Stomach smooth muscle (tissue), 2 donors: ENCODE data around the gene GABARAP.

Experiments used
- H3K27ac ChIP-seq: one replicate; pipeline ENCODE4 v1.7.0; 2013; ENCODE audit warnings: mild to moderate bottlenecking, low read length, inconsistent platforms
- H3K27me3 ChIP-seq, 2 donors: one replicate each; pipeline ENCODE4 v1.7.0; 2013; ENCODE audit warnings: low read length in 2 of 2; ENCODE audit not compliant: insufficient read depth in 2 of 2, control insufficient read depth in 1 of 2
- H3K36me3 ChIP-seq, 2 donors: one replicate each; pipeline ENCODE4 v1.7.0; 2013; ENCODE audit warnings: low read length in 2 of 2; ENCODE audit not compliant: control insufficient read depth in 2 of 2, insufficient read depth in 2 of 2
- H3K4me1 ChIP-seq: one replicate; pipeline ENCODE4 v1.7.0; 2013; ENCODE audit warnings: low read length; ENCODE audit not compliant: control insufficient read depth, insufficient read depth
- H3K4me3 ChIP-seq, 2 donors: one replicate each; pipeline ENCODE4 v1.7.0; 2013; ENCODE audit warnings: low read length in 2 of 2
- H3K9ac ChIP-seq, 2 donors: one replicate each; pipeline ENCODE4 v1.7.0; 2013; ENCODE audit warnings: low read length in 2 of 2, mild to moderate bottlenecking in 1 of 2
- H3K9me3 ChIP-seq, 2 donors: one replicate each; pipeline ENCODE4 v1.7.0; 2013; ENCODE audit warnings: low read length in 2 of 2; ENCODE audit not compliant: control insufficient read depth in 2 of 2
- donor health status: healthy.
- donor health status: Pancreatic carcinoma.

GABARAP gene

DNA sequence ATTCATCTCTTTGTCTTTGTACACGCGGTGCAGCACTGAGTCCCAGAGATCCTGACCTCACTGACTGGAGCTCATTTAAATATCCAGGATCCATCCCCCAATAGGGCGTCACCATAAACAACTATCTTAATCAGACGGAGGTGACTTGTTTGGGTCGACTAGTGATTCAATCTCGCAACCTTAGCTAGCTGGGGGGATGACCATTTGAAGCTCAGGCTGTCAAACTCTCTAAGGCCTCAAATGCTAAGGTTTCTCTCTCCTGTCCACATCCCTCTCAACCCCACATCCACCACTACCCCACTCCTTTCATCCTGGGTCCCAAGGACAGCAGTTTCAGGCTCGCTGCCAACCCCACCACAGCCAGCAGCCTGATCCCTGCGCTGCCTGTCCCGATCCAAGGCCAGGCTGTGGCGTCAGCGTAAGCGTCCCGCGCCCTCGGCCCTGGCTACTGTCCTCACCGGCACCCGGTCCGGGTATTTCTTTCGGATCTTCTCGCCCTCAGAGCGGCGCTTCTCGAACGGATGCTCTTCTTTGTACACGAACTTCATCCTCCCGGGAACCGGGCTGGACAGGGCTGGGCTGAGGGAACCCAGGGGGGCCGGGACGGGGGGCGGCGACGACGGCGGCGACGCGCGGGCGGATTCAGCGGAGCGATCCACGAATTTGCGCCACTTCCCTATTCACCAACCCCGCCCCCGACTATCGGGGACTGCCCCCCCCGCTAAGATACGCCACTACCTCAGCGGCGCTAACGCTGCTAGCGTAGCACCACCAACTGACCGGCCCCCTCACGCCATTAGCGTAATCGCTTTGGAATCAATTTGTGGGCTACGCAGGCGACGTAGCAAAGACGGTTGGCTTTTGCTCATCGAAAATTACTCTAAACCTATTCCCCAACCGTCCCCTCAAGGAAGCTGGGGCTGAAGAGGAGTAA lies at the start of gene GABARAP:
Gene GABARAP (minus strand): TSS at position 667 of the 934 bp plus-strand sequence. CDS start 119 bp downstream, at position 548.
- Histone ChIP-seq H3K9me3 (no peaks in the 10 kb centered on the region), H3K27me3 (no peaks in the 10 kb centered on the region), H3K9ac (peak within 1 kb of the TSS; percentile 91 to 99), H3K36me3 (peaks cover 27 to 30% of the 10 kb centered on the region in 2 donors), H3K4me3 (peak within 1 kb of the TSS; percentile 92 to 96), H3K27ac (peak within 1 kb of the TSS; percentile 95), H3K4me1 (peaks cover 37% of the 10 kb centered on the region)

DNA sequence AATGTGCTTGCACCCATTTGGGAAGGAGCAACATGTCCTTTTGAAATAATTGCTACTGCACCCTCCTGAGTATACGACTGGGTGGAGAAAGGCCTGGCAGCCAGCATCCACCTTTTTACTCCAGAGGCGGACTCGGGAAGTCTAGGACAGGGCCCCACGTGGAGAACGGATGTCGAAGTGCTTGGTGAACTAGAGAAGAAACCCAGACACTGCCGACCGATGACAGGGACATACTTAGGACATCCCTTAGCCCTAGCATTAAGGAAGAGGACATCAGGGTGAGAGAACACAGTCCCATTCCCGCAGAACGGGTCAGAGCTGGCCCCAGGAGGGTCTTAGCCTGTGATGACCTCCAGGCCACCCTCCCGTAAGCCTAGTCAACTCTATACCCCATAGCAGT lies 48.4 kb upstream of the GABARAP start:
- H3K27ac ChIP-seq: no peak overlapping the region
- peaks cover 0 to 14% of the 10 kb centered on the region in 2 donors for H3K27me3 ChIP-seq
- no peaks in the 10 kb centered on the region for H3K9me3 ChIP-seq
- peaks cover 50% of the 10 kb centered on the region for H3K4me1 ChIP-seq
- peaks cover 9 to 11% of the 10 kb centered on the region in 2 donors for H3K36me3 ChIP-seq
- no peak overlapping the region for H3K9ac ChIP-seq
- no peak overlapping the region for H3K4me3 ChIP-seq

DNA sequence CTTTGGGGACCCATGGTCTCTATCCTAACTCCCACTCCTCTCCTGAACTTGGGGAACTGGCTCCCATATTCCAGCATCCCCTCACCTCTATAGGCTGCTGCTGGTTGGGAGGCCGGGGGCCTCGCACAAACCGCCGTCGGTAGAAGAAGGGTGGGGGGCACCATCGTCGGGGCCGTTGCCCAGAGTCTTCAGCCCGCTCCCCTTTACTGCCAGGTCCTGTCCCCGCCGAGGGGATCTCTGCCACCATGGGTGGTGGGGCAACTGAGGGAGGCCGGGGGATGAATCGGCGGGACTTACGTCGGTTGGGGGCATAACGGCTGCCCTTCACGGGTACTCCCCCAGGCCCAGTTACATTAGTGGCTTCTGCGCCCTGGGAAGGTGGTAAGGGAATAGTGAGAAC lies 47.9 kb upstream of the GABARAP start:
- H3K4me3 ChIP-seq: no peak overlapping the region
- peak overlapping the region; percentile 24 for H3K27ac ChIP-seq
- no peaks in the 10 kb centered on the region for H3K9me3 ChIP-seq
- no peak overlapping the region for H3K9ac ChIP-seq
- H3K36me3 ChIP-seq: peaks cover 14 to 16% of the 10 kb centered on the region in 2 donors
- H3K4me1 ChIP-seq: peaks cover 50% of the 10 kb centered on the region
- H3K27me3 ChIP-seq: peaks cover 0 to 14% of the 10 kb centered on the region in 2 donors

DNA sequence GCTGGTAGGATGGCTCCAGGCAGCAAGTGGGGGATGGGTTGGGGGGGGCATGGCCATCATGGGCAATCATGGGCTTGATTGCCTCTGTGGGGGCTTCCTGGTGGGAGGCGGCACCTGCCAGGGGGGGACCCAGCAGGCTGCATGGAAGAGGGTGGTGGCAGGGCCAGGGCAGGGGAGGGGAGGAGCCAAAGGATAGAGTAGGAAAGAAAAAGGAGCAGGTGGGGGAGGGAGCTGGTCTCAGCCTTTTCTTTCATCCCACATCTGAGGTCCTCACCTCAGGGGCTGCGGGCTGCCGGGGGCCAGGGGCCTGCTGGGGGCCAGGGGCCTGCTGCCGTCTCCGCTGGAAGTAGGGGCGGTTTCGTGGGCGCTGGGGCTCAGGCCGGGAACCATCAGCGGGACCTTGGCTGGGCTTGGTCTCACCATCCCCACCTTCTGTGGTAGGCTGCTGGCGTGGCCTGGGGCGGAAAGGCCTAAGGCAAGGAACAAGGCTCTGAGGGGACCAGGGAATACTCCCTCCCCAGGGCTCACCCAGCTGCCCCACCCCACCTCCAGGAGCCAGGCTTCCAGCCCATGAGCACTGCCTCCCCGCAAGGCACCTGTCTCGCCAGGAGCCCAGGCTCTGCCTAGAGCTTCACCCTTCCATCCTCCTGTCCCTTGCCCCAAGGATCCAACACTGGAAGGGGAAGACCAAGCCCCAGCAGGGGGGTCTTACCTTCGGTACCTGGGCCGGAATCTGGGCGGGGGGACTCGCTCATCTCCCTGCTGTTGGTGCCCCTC lies 47.2 kb upstream of the GABARAP start:
- Histone ChIP-seq H3K4me1 (peaks cover 52% of the 10 kb centered on the region), H3K27ac (peak overlapping the region; percentile 24), H3K9me3 (no peaks in the 10 kb centered on the region), H3K4me3 (no peak overlapping the region), H3K36me3 (peaks cover 21 to 23% of the 10 kb centered on the region in 2 donors), H3K9ac (no peak overlapping the region), H3K27me3 (peaks cover 0 to 11% of the 10 kb centered on the region in 2 donors)

DNA sequence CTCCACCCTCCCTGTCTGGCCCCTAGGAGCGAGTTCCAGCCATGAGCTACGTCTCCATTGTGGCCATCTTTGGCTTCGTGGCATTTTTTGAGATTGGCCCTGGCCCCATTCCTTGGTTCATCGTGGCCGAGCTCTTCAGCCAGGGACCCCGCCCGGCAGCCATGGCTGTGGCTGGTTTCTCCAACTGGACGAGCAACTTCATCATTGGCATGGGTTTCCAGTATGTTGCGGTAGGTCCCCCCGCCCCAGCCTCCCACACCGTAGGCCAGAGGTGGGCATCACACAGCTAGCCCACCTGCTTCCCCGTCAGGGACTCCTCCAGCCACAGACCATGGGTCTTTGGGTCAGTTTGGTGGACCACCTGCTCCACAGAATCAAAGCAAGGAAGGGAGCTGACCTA lies 43.4 kb upstream of the GABARAP start:
- Histone ChIP-seq H3K4me3 (no peak overlapping the region), H3K9me3 (no peaks in the 10 kb centered on the region), H3K4me1 (peaks cover 54% of the 10 kb centered on the region), H3K27ac (peak overlapping the region; percentile 93), H3K9ac (no peak overlapping the region), H3K27me3 (no peaks in the 10 kb centered on the region), H3K36me3 (peaks cover 26 to 31% of the 10 kb centered on the region in 2 donors)

DNA sequence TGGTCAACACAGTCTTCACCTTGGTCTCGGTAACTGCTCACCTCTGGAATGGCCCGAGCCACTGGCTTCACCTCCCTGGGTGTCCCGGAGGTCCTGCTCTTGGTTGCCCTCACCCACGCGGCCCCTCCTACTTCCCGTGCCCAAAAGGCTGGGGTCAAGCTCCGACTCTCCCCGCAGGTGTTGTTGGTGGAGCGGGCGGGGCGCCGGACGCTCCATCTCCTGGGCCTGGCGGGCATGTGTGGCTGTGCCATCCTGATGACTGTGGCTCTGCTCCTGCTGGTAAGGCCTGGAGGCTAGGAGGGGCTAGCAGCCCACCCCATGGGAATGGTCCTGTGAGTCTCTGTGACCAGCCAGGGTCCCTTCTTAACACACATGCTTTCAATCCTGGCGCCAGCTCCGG lies 42.7 kb upstream of the GABARAP start:
- Histone ChIP-seq H3K4me1 (peaks cover 56% of the 10 kb centered on the region), H3K36me3 (peaks cover 26 to 31% of the 10 kb centered on the region in 2 donors), H3K9ac (no peak overlapping the region), H3K4me3 (no peak overlapping the region), H3K27ac (peak overlapping the region; percentile 93), H3K9me3 (no peaks in the 10 kb centered on the region), H3K27me3 (no peaks in the 10 kb centered on the region)

DNA sequence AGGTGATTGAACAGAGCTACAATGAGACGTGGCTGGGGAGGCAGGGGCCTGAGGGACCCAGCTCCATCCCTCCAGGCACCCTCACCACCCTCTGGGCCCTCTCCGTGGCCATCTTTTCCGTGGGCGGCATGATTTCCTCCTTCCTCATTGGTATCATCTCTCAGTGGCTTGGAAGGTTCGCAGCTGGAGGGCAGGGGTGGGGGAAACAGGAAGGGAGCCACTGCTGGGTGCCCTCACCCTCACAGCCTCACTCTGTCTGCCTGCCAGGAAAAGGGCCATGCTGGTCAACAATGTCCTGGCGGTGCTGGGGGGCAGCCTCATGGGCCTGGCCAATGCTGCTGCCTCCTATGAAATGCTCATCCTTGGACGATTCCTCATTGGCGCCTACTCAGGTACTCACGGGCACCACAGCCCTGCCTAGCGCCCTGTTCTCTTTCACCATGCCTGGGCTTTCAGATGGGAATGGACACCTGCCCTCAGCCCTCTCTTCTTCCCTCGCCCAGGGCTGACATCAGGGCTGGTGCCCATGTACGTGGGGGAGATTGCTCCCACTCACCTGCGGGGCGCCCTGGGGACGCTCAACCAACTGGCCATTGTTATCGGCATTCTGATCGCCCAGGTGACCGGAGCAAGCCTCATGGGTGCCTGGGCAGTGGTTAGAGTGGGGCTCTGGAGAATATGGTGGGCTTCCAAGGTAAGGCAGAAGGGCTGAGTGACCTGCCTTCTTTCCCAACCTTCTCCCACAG lies 41.4 kb upstream of the GABARAP start:
- Histone ChIP-seq H3K27ac (peak overlapping the region; percentile 93), H3K4me1 (peaks cover 53% of the 10 kb centered on the region), H3K4me3 (peak overlapping the region; percentile 75 to 84), H3K27me3 (no peaks in the 10 kb centered on the region), H3K9ac (peak overlapping the region; percentile 70 to 90), H3K9me3 (no peaks in the 10 kb centered on the region), H3K36me3 (peaks cover 26 to 31% of the 10 kb centered on the region in 2 donors)

DNA sequence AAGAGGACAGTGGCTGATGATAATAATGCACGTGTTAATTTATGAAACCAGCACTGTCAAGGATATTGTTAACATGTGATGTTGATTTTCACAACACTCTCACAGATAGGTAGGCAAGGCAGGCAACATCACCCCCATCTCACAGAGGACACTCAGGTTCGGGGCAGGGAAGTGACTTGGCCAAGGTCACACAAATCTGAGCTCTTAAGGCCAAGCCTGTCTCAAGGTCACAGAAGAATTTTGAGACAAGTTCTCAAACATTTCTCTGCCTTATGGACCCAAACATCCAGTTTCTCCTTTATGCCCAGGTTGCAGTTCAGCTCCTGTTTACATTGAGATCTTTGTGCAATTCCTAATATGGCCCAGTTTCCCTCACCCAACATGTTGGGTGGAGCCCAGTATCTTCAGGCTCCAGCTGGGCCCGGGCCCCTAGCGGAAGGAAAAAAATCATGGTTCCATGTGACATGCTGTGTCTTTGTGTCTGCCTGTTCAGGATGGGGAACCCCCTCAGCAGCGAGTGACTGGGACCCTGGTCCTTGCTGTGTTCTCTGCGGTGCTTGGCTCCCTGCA lies 40.6 kb upstream of the GABARAP start:
- Histone ChIP-seq H3K9ac (peak overlapping the region; percentile 70 to 90), H3K27me3 (no peaks in the 10 kb centered on the region), H3K4me1 (peaks cover 53% of the 10 kb centered on the region), H3K4me3 (peak overlapping the region; percentile 75 to 84), H3K9me3 (no peaks in the 10 kb centered on the region), H3K36me3 (peaks cover 26 to 31% of the 10 kb centered on the region in 2 donors), H3K27ac (peak overlapping the region; percentile 93)

DNA sequence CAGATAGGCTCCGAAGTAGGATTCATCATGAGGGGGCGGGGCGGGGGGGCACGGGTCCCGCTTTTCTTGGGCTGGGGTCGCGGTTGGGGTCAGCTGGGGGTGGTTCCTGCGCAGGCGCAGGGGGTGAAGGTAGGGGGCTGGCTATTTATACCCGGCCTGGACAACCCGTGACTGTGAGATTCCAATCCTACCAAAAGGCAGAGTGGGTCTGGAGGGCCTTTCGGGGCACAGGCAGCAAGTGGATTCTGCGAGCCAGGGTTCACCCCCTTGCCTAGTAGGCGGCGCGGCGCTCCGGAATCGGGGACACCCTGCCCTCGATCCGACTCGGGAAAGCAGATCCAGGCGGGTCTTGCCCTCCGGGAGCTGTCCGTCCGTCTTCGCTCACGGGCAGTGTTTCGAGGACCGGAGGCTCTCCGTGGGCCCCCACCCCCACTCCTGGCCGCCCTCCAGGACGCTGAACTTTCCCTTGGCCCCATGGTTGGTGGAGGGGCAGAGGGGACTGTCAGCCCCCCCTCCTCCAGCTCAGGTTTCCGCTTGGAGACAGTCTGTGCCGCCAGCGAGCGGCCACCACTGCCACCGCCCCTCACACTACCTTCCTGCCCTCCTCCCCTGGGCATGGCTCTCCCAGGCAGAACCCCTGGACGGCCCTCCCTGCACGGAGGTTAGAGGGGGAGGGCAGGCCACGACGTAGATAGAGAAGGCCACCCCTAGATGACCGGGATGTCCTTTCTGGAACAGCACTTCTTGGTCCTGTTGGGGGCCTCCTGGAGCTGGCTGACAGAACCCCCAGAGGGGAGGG lies 39.9 kb upstream of the GABARAP start:
- Histone ChIP-seq H3K36me3 (peaks cover 26 to 31% of the 10 kb centered on the region in 2 donors), H3K27me3 (no peaks in the 10 kb centered on the region), H3K9ac (peak overlapping the region; percentile 70 to 90), H3K4me3 (peak overlapping the region; percentile 75 to 84), H3K4me1 (peaks cover 53% of the 10 kb centered on the region), H3K9me3 (no peaks in the 10 kb centered on the region), H3K27ac (peak overlapping the region; percentile 93)
